Activated naive CD8-positive, alpha-beta T cell (primary cell): ENCODE data around the gene MRPL22.
"Not testable (repeated sequence)": the region's sequence is repeated elsewhere in the genome, so short reads cannot be mapped to it uniquely, and the experiment has no call there.

Experiments used
- H3K27ac Mint-ChIP-seq: one replicate; pipeline ENCODE4 v1.8.0; 2021; ENCODE audit warnings: mixed read lengths
- H3K27me3 Mint-ChIP-seq: one replicate; pipeline ENCODE4 v1.8.0; 2021; ENCODE audit warnings: mixed read lengths
- H3K36me3 Mint-ChIP-seq: one replicate; pipeline ENCODE4 v1.8.0; 2021; ENCODE audit warnings: mixed read lengths
- H3K4me1 Mint-ChIP-seq: one replicate; pipeline ENCODE4 v1.8.0; 2021; ENCODE audit warnings: low read depth, mixed read lengths
- H3K4me3 Mint-ChIP-seq: one replicate; pipeline ENCODE4 v1.8.0; 2021; ENCODE audit warnings: mild to moderate bottlenecking, mixed read lengths
- H3K9me3 Mint-ChIP-seq: one replicate; pipeline ENCODE4 v1.8.0; 2021; ENCODE audit warnings: low read depth, mixed read lengths

MRPL22 gene

DNA sequence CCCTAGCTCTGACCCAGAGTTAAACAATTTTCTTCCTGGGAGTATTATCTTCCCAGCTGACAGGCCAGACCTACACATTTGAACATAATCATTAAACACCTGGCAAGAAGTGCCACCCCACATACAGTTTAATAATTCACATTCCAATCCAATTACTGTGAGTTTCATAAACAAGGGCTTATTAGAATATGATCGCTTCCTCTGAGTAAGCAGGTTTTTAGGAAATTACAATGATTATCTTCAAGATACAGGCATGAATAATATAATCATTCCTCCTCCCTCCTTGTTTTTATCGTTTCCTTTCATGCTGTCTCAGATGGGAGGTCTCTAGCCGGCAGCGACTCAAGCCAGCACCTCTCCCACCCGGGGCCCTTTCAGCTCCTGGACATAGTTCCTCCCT, 56.9 kb downstream of the MRPL22 start:
- Mint-ChIP-seq H3K9me3 (no peaks in the 10 kb centered on the region), H3K27me3 (peaks cover 14% of the 10 kb centered on the region), H3K4me3 (no peak overlapping the region), H3K36me3 (no peaks in the 10 kb centered on the region), H3K4me1 (no peaks in the 10 kb centered on the region), H3K27ac (no peak overlapping the region)

DNA sequence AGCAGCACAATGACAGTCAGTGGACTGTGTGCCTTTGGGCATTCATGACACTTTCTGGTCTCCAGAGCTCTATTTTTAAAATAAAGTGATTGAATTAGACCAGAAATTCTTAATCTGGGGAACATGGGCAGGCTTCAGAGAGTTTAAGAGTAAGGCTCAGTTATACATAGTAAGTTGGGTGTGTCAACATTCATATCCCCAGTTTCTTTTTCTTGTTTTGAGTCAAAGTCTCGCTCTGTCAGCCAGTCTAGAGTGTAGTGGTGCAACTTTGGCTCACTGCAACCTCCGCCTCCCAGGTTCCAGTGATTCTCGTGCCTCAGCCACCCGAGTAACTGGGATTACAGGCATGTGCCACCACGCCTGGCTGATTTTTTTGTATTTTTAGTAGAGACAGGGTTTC, 59.0 kb downstream of the MRPL22 start:
- H3K4me3 Mint-ChIP-seq: no peak overlapping the region
- H3K27me3 Mint-ChIP-seq: peaks cover 16% of the 10 kb centered on the region
- no peaks in the 10 kb centered on the region for H3K4me1 Mint-ChIP-seq
- no peaks in the 10 kb centered on the region for H3K9me3 Mint-ChIP-seq
- no peaks in the 10 kb centered on the region for H3K36me3 Mint-ChIP-seq
- H3K27ac Mint-ChIP-seq: no peak overlapping the region

DNA sequence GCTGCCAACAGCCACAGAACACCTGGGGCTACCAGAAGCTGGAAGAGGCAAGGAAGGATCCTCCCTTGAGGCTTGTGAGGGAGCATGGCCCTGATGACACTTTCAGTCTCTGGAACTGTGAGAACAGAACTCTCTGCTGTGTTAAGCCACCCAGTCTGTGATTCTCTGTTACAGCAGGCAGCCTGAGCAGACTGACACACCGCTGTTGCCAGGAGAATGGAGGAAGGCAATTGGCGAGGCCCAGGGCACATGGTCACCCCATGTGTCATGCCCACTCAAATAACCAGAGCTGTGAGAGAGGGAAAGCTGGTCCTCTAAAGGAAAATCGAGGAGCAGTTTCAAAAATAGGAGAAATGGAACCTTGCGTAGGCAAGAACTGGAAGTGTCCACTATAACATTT, 60.6 kb downstream of the MRPL22 start:
- peaks cover 17% of the 10 kb centered on the region for H3K27me3 Mint-ChIP-seq
- H3K9me3 Mint-ChIP-seq: no peaks in the 10 kb centered on the region
- no peaks in the 10 kb centered on the region for H3K36me3 Mint-ChIP-seq
- H3K4me1 Mint-ChIP-seq: no peaks in the 10 kb centered on the region
- H3K27ac Mint-ChIP-seq: no peak overlapping the region
- H3K4me3 Mint-ChIP-seq: no peak overlapping the region

DNA sequence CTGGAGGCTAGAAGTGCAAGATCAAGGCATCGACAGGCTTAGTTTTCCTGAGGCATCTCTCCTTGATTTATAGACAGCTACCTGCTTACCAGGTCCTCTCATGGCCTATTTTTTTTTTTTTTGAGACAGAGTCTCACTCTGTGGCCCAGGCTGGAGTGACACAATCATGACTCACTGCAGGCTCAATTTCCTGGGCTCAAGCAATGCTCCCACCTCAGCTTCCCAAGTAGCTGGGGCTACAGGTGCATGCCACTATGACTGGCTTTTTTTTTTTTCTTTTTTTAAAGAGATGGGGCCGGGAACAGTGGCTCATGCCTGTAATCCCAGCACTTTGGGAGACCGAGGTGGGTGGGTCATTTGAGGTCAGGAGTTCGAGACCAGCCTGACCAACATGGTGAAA, 61.8 kb downstream of the MRPL22 start:
- H3K4me1 Mint-ChIP-seq, H3K9me3 Mint-ChIP-seq, H3K4me3 Mint-ChIP-seq, H3K27ac Mint-ChIP-seq, H3K36me3 Mint-ChIP-seq: not testable (repeated sequence)
- peaks cover 17% of the 10 kb centered on the region for H3K27me3 Mint-ChIP-seq

DNA sequence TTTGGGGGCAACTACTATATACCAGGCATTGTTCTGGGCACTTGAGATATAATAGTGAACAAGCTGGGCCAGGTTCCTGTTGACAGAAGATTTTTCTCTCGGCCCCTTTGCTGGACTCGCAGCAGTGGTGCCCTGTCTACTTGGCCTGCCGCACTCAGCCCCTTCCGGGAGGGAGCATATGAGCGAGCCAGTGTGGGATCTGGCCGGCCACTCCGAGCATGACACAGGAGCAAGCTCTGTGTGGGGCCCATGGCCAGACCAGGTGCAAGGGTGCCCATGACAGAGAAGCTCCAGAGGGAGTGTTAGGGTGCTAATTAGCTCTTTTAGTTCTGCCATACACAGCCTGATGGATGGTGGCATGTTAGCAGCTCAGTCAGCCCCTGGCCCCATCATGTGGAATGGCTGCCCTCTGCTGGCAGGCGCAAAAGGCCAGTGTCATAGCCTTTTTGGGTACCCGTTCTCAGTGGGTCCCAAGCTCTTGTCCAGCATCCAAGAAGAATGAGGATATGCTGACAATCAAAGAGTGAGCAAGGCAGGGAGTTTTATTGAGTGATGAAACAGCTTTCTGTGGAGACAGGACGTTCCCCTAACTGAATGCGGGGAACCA, 63.4 kb downstream of the MRPL22 start:
- H3K9me3 Mint-ChIP-seq: no peaks in the 10 kb centered on the region
- H3K4me3 Mint-ChIP-seq: no peak overlapping the region
- peaks cover 16% of the 10 kb centered on the region for H3K27me3 Mint-ChIP-seq
- no peaks in the 10 kb centered on the region for H3K4me1 Mint-ChIP-seq
- no peaks in the 10 kb centered on the region for H3K36me3 Mint-ChIP-seq
- no peak overlapping the region for H3K27ac Mint-ChIP-seq

DNA sequence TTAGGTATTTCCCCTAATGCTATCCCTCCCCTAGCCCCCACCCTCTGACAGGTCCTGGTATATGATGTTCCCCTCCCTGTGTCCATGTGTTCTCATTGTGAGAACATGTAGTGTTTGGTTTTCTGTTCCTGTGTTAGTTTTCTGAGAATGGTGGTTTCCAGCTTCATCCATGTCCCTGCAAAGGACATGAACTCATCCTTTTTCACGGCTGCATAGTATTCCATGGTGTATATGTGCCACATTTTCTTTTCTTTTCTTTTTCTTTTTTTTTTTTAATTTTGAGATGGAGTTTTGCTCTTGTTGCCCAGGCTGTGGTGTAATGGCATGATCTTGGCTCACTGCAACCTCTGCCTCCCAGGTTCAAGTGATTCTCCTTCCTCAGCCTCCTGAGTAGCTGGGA, 65.4 kb downstream of the MRPL22 start:
- H3K27ac Mint-ChIP-seq, H3K4me3 Mint-ChIP-seq, H3K4me1 Mint-ChIP-seq: not testable (repeated sequence)

DNA sequence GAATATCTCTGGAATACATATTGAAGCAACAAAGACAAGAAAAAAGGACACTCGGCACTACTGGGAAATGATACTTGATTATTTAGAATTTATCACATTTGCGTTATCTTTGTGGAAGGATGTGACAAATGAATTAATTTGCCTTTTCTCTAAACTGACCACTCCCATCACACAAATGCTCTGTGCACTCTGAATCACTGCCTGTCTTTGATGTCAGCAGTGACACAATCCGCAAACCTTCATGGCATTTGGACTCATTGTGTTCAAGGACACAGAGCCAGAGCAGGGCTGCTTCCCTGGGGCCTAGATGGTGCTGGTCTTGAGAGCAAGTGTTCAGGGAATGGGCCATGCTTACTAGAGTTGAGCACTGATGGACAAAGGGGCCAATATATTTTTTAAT, 67.8 kb downstream of the MRPL22 start:
- H3K4me3 Mint-ChIP-seq: no peak overlapping the region

More for the DNA sequence above, 65.4 kb downstream of the MRPL22 start:
- not testable (repeated sequence) for H3K36me3 Mint-ChIP-seq, H3K9me3 Mint-ChIP-seq
- H3K27me3 Mint-ChIP-seq: peaks cover 14% of the 10 kb centered on the region

DNA sequence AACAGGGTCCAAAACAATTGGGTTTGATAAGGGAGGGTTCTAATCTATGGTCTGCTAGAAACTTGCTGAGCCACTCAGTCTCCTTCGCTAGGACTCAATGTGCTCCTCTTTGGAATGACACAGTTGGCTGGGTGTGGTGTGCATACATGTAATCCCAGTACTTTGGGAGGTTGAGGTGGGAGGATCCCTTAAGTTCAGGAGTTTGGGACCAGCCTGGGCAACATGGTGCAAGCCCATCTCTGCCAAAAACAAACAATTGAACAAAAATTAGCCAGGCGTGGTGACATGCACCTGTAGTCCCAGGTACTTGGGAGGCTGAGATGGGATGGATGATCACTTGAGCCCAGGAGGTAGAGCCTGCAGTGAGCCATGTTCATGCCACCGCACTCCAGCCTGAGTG, 70.0 kb downstream of the MRPL22 start:
- Mint-ChIP-seq H3K9me3 (no peaks in the 10 kb centered on the region), H3K4me3 (no peak overlapping the region), H3K4me1 (no peaks in the 10 kb centered on the region), H3K27ac (no peak overlapping the region), H3K36me3 (no peaks in the 10 kb centered on the region), H3K27me3 (peaks cover 17% of the 10 kb centered on the region)

More for the DNA sequence above, 67.8 kb downstream of the MRPL22 start:
- no peaks in the 10 kb centered on the region for H3K36me3 Mint-ChIP-seq
- H3K9me3 Mint-ChIP-seq: no peaks in the 10 kb centered on the region
- H3K27ac Mint-ChIP-seq: no peak overlapping the region
- H3K4me1 Mint-ChIP-seq: no peaks in the 10 kb centered on the region
- H3K27me3 Mint-ChIP-seq: peaks cover 12% of the 10 kb centered on the region

DNA sequence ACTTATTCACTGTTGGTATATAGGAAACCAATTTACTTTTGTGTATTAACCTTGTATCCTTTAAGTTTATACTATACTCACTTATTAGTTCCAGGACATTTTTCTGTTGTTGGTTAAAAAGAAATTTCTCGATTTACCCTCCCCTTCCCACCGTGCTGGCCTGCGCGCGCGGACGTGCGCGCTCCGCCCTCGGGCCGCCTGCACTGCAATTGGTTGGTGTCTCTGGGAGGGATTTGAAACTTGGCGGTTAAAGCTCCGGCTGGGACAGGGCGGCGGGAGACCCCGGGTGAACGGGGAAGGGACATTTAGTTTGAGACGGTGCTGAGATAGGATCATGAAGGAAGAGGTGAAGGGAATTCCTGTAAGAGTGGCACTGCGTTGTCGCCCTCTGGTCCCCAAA, 72.7 kb downstream of the MRPL22 start, which contains the start of gene KIF4B:
Gene KIF4B, plus strand, starts transcription at position 230 of the 400 bp plus-strand sequence. Its CDS starts 105 bp downstream, at position 335.
- no peaks in the 10 kb centered on the region for H3K9me3 Mint-ChIP-seq
- peaks cover 15% of the 10 kb centered on the region for H3K27me3 Mint-ChIP-seq
- no peak within 1 kb of the TSS for H3K27ac Mint-ChIP-seq
- no peak within 1 kb of the TSS for H3K4me3 Mint-ChIP-seq
- no peaks in the 10 kb centered on the region for H3K4me1 Mint-ChIP-seq
- H3K36me3 Mint-ChIP-seq: no peaks in the 10 kb centered on the region

DNA sequence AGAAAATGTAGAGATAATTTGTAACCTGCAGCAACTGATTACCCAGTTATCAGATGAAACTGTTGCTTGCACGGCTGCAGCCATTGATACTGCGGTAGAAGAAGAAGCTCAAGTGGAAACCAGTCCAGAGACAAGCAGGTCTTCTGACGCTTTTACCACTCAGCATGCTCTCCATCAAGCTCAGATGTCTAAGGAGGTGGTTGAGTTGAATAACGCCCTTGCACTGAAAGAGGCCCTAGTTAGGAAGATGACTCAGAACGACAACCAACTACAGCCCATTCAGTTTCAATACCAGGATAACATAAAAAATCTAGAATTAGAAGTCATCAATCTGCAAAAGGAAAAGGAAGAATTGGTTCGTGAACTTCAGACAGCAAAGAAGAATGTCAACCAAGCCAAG, 74.4 kb downstream of the MRPL22 start:
- Mint-ChIP-seq H3K27me3 (peaks cover 13% of the 10 kb centered on the region), H3K4me3 (no peak overlapping the region), H3K4me1 (no peaks in the 10 kb centered on the region), H3K36me3 (no peaks in the 10 kb centered on the region), H3K27ac (no peak overlapping the region), H3K9me3 (no peaks in the 10 kb centered on the region)

DNA sequence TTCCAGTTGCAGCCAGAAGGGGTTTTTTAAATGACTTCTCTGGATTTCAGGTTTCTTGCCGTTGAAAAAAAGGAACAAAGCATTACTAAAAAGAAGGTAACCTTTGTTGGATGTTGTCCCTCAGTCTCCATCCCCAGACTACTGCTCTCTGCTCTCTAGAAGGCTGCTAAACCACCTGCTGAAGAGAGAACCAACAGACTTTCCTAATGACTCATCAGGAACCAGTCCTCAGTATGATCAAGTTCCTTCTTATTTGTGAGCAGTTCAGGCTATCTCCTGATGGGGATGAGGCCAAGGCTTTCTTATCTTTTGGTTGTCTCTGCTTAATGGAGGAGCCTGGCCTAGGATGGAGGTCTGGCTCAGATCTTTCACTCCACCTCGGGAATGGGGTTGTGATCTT, 76.7 kb downstream of the MRPL22 start:
- Mint-ChIP-seq H3K9me3 (no peaks in the 10 kb centered on the region), H3K27me3 (peaks cover 8% of the 10 kb centered on the region), H3K4me3 (no peak overlapping the region), H3K36me3 (no peaks in the 10 kb centered on the region), H3K4me1 (no peaks in the 10 kb centered on the region), H3K27ac (no peak overlapping the region)
